ENCODE measurements around the gene GAB2. TPM values are rescaled to one million over a fixed set of nuclear protein-coding genes. Genes with fewer than 3 reads are reported as not detected.

The GAB2 gene
- total and polyA plus RNA-seq, 2 of the 13 experiments (the other 11 are each of a cell fraction or from before 2014, with no cell fraction given) = 4.1 to 8.6 TPM

- CTCF ChIA-PET (ENCODE audit: low intra/inter-chr PET ratio, low total read pairs) = no interaction called here
- BruUV-seq (replicated peaks) = no TSS peak
- no peaks in the 10 kb centered on the region; the same call in 1 of the 2 replicates for H4K20me1 ChIP-seq (ENCODE audit: insufficient read depth, low read length)
- no peak overlapping the region for H3K27ac ChIP-seq (ENCODE audit: extremely low read length, insufficient read depth, low read length)
- DNase-seq (ENCODE audit: low spot score) (no peak), ATAC-seq (no peak), FAIRE-seq (no peak)
- H3K4me3 ChIP-seq (replicated peaks in 1 of 3; ENCODE audit: insufficient read depth in 1 of 3, low read depth in 2 of 3, low read length in 3 of 3) = no peak overlapping the region
- no peak for TF ChIP-seq ESRRA (CRISPR knock-in tag; IDR thresholded peaks at IDR 0.05; ENCODE audit: low read depth)
- TF ChIP-seq ZNF589 (CRISPR knock-in tag; conservative IDR thresholded peaks at IDR 0.05) = no peak
- no peak for TF ChIP-seq ZNF333 (CRISPR knock-in tag; IDR thresholded peaks at IDR 0.05; ENCODE audit: borderline replicate concordance)
- TF ChIP-seq BCLAF1 (IDR thresholded peaks at IDR 0.05) = no peak
- no peak for TF ChIP-seq HOXA5 (CRISPR knock-in tag; IDR thresholded peaks at IDR 0.05)
- no peak overlapping the region for H3K9ac ChIP-seq (ENCODE audit: insufficient read depth, low read depth, low read length)
- in situ Hi-C loops (cut with HindIII; ENCODE audit: extremely low pct_ligation_motif_present, low pct_unique_long_range_greater_than_20kb) (no loop called here), intact Hi-C loops (cut with micrococcal nuclease; ENCODE audit: unreplicated experiment) (no loop called here)
- H3K79me2 ChIP-seq (ENCODE audit: insufficient read depth, low read length) = peaks cover 4% of the 10 kb centered on the region
- H3K4me2 ChIP-seq (ENCODE audit: low read depth, low read length) = no peak overlapping the region
- H3K4me1 ChIP-seq (ENCODE audit: insufficient read depth, low read length) = peaks cover 32% of the 10 kb centered on the region
- WGBS (ENCODE audit: low lambda C conversion rate) = 94% methylated on average over 1 of the region's 1 CpG
- POLR2A ChIA-PET = no interaction called here
- H3K9me3 ChIP-seq (ENCODE audit: low read length) = no peaks in the 10 kb centered on the region
- no peaks in the 10 kb centered on the region for H3K27me3 ChIP-seq (ENCODE audit: control insufficient read depth in 1 of 2, insufficient read depth in 2 of 2, low read length in 2 of 2)
- H2AFZ ChIP-seq (ENCODE audit: low read length) = no peak overlapping the region
- H3K36me3 ChIP-seq (replicated peaks in 1 of 2; ENCODE audit: control insufficient read depth in 1 of 2, insufficient read depth in 2 of 2, low read length in 2 of 2) = no peaks in the 10 kb centered on the region
Observed at GRCh38 chr11:78395597-78395996, 22.0 kb downstream of the GAB2 start.

GRCh38 chr11:78392854-78393253 is 24.8 kb downstream of the GAB2 start:
- no peak overlapping the region for H3K27ac ChIP-seq (ENCODE audit: extremely low read length, insufficient read depth, low read length)
- H3K36me3 ChIP-seq (replicated peaks in 1 of 2; ENCODE audit: control insufficient read depth in 1 of 2, insufficient read depth in 2 of 2, low read length in 2 of 2) = no peaks in the 10 kb centered on the region
- peaks cover 4% of the 10 kb centered on the region for H3K79me2 ChIP-seq (ENCODE audit: insufficient read depth, low read length)
- no peak for DNase-seq (ENCODE audit: low spot score)
- in situ Hi-C loops (cut with HindIII; ENCODE audit: extremely low pct_ligation_motif_present, low pct_unique_long_range_greater_than_20kb) = no loop called here
- peak; percentile 52; the same call in 2 of the 3 replicates for ATAC-seq
- BruUV-seq (replicated peaks) = no TSS peak
- no peaks in the 10 kb centered on the region for H3K27me3 ChIP-seq (ENCODE audit: control insufficient read depth in 1 of 2, insufficient read depth in 2 of 2, low read length in 2 of 2)
- H3K4me1 ChIP-seq (ENCODE audit: insufficient read depth, low read length) = peaks cover 32% of the 10 kb centered on the region
- 83% methylated on average over 2 of the region's 2 CpGs for WGBS (ENCODE audit: low lambda C conversion rate)
- no peaks in the 10 kb centered on the region for H3K9me3 ChIP-seq (ENCODE audit: low read length)
- H3K9ac ChIP-seq (ENCODE audit: insufficient read depth, low read depth, low read length) = no peak overlapping the region
- no peak for FAIRE-seq
- ChIA-PET CTCF (ENCODE audit: low intra/inter-chr PET ratio, low total read pairs) (no interaction called here), POLR2A (no interaction called here)
- intact Hi-C loops (cut with micrococcal nuclease; ENCODE audit: unreplicated experiment) = no loop called here
- no peak overlapping the region for H3K4me2 ChIP-seq (ENCODE audit: low read depth, low read length)
- no peaks in the 10 kb centered on the region; the same call in 1 of the 2 replicates for H4K20me1 ChIP-seq (ENCODE audit: insufficient read depth, low read length)
- no peak overlapping the region for H3K4me3 ChIP-seq (replicated peaks in 1 of 3; ENCODE audit: insufficient read depth in 1 of 3, low read depth in 2 of 3, low read length in 3 of 3)
- no peak overlapping the region for H2AFZ ChIP-seq (ENCODE audit: low read length)
- TF ChIP-seq ARID5B (CRISPR knock-in tag; IDR thresholded peaks at IDR 0.05) (no peak), CENPBD1 (CRISPR knock-in tag; IDR thresholded peaks at IDR 0.05; ENCODE audit: borderline replicate concordance, low read depth) (no peak), ZNF281 (CRISPR knock-in tag; IDR thresholded peaks at IDR 0.05; ENCODE audit: borderline replicate concordance) (no peak)
